ENCODE data around the gene NCKAP5. TPM values are rescaled to one million over a fixed set of nuclear protein-coding genes. Genes with fewer than 3 reads are reported as not detected.

NCKAP5 gene
- total and polyA plus RNA-seq, 2 donors (not counting 1 experiment from before 2014, with no cell fraction given), result not detected

DNA sequence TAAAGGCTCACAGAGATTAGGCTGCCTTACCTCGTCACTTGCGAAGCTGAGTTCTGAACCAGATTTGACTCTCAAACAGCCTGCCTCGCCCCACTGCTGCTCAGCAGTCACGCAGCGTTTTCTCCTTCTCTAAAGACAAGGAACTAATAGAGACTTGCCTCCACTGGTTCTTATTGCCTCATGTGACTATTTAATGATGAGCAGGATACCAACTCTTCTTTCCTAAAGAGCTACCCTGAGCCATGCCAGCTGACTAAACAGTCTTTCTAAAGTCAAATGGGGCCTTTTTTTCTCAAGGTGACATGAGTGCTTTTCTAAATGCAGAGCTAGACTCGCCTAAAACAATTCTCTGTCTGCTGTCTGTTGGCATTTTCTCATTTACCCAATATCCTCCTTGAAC, 147.5 kb downstream of the NCKAP5 start:
- Histone ChIP-seq H3K79me2 (ENCODE audit: control insufficient read depth, insufficient read depth, low read length) (no peaks in the 10 kb centered on the region), H3K36me3 (replicated peaks in 1 of 2; ENCODE audit: control extremely low read depth in 1 of 2, control insufficient read depth in 1 of 2, extremely low read depth in 1 of 2, insufficient read depth in 2 of 2, low read length in 1 of 2) (no peaks in the 10 kb centered on the region), H2AFZ (ENCODE audit: insufficient read depth, low read depth, low read length, poor library complexity, severe bottlenecking) (no peak overlapping the region), H3K4me3 (ENCODE audit: control extremely low read depth in 1 of 5, extremely low read depth in 1 of 5, insufficient read depth in 1 of 5, low read depth in 2 of 5, low read length in 4 of 5) (no peak overlapping the region), H3K4me2 (replicated peaks; ENCODE audit: low read depth, low read length, poor library complexity, severe bottlenecking) (no peak overlapping the region), H3K9me3 (ENCODE audit: control extremely low read depth in 1 of 3, control insufficient read depth in 2 of 3, insufficient read depth in 1 of 3, low read length in 2 of 3) (no peaks in the 10 kb centered on the region), H3K27me3 (replicated peaks in 1 of 4; ENCODE audit: control extremely low read depth in 1 of 4, control insufficient read depth in 3 of 4, insufficient read depth in 4 of 4, low read length in 3 of 4) (no peaks in the 10 kb centered on the region), H4K20me1 (ENCODE audit: control insufficient read depth, insufficient read depth, low read length, poor library complexity, severe bottlenecking) (no peaks in the 10 kb centered on the region), H3K4me1 (ENCODE audit: control insufficient read depth in 2 of 2, insufficient read depth in 2 of 2, low read length in 2 of 2) (no peaks in the 10 kb centered on the region), H3K9ac (ENCODE audit: low read length) (no peak overlapping the region), H3K27ac (ENCODE audit: low read length in 2 of 2) (no peak overlapping the region)
- TF ChIP-seq EZH2 (IDR thresholded peaks at IDR 0.05; ENCODE audit: borderline replicate concordance, insufficient read depth, low read depth, low read length, poor library complexity, severe bottlenecking), result no peak
- TF ChIP-seq, protein P1, sequence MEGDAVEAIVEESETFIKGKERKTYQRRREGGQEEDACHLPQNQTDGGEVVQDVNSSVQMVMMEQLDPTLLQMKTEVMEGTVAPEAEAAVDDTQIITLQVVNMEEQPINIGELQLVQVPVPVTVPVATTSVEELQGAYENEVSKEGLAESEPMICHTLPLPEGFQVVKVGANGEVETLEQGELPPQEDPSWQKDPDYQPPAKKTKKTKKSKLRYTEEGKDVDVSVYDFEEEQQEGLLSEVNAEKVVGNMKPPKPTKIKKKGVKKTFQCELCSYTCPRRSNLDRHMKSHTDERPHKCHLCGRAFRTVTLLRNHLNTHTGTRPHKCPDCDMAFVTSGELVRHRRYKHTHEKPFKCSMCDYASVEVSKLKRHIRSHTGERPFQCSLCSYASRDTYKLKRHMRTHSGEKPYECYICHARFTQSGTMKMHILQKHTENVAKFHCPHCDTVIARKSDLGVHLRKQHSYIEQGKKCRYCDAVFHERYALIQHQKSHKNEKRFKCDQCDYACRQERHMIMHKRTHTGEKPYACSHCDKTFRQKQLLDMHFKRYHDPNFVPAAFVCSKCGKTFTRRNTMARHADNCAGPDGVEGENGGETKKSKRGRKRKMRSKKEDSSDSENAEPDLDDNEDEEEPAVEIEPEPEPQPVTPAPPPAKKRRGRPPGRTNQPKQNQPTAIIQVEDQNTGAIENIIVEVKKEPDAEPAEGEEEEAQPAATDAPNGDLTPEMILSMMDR (IDR thresholded peaks at IDR 0.05), result no peak
- ChIA-PET POLR2A (no interaction called here), CTCF (no interaction called here)
- Mint-ChIP-seq H3K4me3 (no peak overlapping the region), H3K27me3 (no peaks in the 10 kb centered on the region), H3K27ac (no peak overlapping the region), H3K4me1 (no peaks in the 10 kb centered on the region), H3K9me3 (ENCODE audit: insufficient read depth) (no peaks in the 10 kb centered on the region)
- DNase-seq, result no peak
- intact Hi-C loops (cut with micrococcal nuclease), result no loop called here
- no peak for ATAC-seq (ENCODE audit: low read depth)
- 76% methylated on average over 6 of the region's 6 CpGs for whole genome bisulfite sequencing (ENCODE audit: insufficient coverage)

DNA sequence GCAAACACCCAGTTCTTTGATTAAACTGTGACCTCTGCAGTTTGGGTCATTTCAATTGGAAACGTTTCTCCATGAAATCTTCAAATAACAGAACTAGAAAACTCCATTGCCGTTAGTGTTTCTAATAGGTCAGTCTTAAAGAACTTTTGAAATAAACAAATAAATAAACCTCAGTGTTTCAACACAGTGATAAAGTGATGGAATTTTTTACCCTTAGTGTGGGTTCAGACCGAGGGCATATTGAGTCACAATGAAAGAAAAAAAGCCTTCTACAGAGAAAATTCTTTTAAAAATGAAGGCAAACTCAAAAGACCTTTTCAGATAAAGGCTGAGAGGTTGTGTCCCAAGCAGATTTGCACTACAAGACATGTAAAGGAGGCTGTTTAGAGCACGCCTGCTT, 149.6 kb downstream of the NCKAP5 start:
- no peaks in the 10 kb centered on the region for H3K4me1 Mint-ChIP-seq
- no peaks in the 10 kb centered on the region for H3K27me3 Mint-ChIP-seq
- H3K79me2 ChIP-seq (ENCODE audit: control insufficient read depth, insufficient read depth, low read length), result no peaks in the 10 kb centered on the region

More for the DNA sequence above, 149.6 kb downstream of the NCKAP5 start:
- Histone ChIP-seq H3K27ac (ENCODE audit: low read length in 2 of 2) (no peak overlapping the region), H2AFZ (ENCODE audit: insufficient read depth, low read depth, low read length, poor library complexity, severe bottlenecking) (no peak overlapping the region), H3K9me3 (ENCODE audit: control extremely low read depth in 1 of 3, control insufficient read depth in 2 of 3, insufficient read depth in 1 of 3, low read length in 2 of 3) (no peaks in the 10 kb centered on the region), H3K27me3 (replicated peaks in 1 of 4; ENCODE audit: control extremely low read depth in 1 of 4, control insufficient read depth in 3 of 4, insufficient read depth in 4 of 4, low read length in 3 of 4) (no peaks in the 10 kb centered on the region), H4K20me1 (ENCODE audit: control insufficient read depth, insufficient read depth, low read length, poor library complexity, severe bottlenecking) (no peaks in the 10 kb centered on the region), H3K9ac (ENCODE audit: low read length) (no peak overlapping the region), H3K4me3 (ENCODE audit: control extremely low read depth in 1 of 5, extremely low read depth in 1 of 5, insufficient read depth in 1 of 5, low read depth in 2 of 5, low read length in 4 of 5) (no peak overlapping the region), H3K36me3 (replicated peaks in 1 of 2; ENCODE audit: control extremely low read depth in 1 of 2, control insufficient read depth in 1 of 2, extremely low read depth in 1 of 2, insufficient read depth in 2 of 2, low read length in 1 of 2) (no peaks in the 10 kb centered on the region), H3K4me1 (ENCODE audit: control insufficient read depth in 2 of 2, insufficient read depth in 2 of 2, low read length in 2 of 2) (no peaks in the 10 kb centered on the region), H3K4me2 (replicated peaks; ENCODE audit: low read depth, low read length, poor library complexity, severe bottlenecking) (no peak overlapping the region)
- ATAC-seq (ENCODE audit: low read depth) (no peak), DNase-seq (no peak)
- Mint-ChIP-seq H3K27ac (no peak overlapping the region), H3K4me3 (no peak overlapping the region), H3K9me3 (ENCODE audit: insufficient read depth) (no peaks in the 10 kb centered on the region)
- intact Hi-C loops (cut with micrococcal nuclease), result no loop called here
- ChIA-PET CTCF (no interaction called here), POLR2A (no interaction called here)
- no peak for TF ChIP-seq EZH2 (IDR thresholded peaks at IDR 0.05; ENCODE audit: borderline replicate concordance, insufficient read depth, low read depth, low read length, poor library complexity, severe bottlenecking)
- TF ChIP-seq, protein P1 (IDR thresholded peaks at IDR 0.05), result no peak
- 67% methylated on average over 1 of the region's 4 CpGs for WGBS (ENCODE audit: insufficient coverage)
